GM19043 (cell line): ENCODE results near the gene TYW1.
A peak's percentile ranks its signal among the peaks of the same experiment; 100 is the strongest.
"Not testable (repeated sequence)": the region's sequence is repeated elsewhere in the genome, so short reads cannot be mapped to it uniquely, and the experiment has no call there.

Source experiments
- ATAC-seq: cut with Tn5 transposase; IDR thresholded peaks from one replicate; pipeline ENCODE4 v1.9.1; 2021; ENCODE audit warnings: low read depth; ENCODE audit not compliant: unreplicated experiment

The TYW1 gene

DNA sequence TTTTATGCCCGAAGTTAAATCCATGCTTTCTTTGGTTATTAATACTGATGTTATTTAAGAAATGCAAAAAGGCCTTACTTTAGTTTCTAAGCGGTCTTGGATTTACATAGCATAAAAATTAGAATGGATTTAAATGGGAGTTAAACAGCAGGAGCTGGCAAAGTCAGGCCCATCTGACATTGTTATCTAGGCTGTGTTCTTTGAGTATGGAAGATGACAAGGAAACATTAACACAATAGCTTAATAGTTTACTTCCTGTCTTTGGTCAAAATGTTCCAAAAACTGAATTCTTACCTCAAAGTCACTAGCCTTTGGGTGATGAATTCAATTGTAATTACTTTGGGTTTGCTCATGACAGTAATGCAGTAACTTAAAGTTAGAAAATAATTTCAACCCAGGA lies 123.9 kb downstream of the TYW1 start:
- ATAC-seq, result not testable (repeated sequence)

DNA sequence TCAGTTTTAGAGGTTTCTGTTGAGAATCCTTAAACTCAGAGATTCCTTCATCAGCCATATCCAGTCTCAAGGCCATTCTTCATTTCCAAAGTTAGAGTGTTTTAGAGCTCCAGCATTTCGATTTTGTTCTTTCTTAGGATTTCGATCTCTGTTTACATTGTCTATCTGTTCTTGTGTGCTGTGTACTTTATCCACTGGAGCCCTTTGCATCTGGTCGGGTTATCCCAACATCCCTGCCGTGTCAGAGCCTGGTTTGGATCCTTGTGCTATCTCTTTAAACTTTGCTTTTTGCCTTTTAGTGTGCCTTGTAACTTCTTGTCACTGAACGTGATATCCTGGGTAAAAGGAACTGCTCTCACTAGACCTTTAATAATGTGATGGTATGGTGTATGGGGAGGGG lies 131.6 kb downstream of the TYW1 start:
- not testable (repeated sequence) for ATAC-seq

DNA sequence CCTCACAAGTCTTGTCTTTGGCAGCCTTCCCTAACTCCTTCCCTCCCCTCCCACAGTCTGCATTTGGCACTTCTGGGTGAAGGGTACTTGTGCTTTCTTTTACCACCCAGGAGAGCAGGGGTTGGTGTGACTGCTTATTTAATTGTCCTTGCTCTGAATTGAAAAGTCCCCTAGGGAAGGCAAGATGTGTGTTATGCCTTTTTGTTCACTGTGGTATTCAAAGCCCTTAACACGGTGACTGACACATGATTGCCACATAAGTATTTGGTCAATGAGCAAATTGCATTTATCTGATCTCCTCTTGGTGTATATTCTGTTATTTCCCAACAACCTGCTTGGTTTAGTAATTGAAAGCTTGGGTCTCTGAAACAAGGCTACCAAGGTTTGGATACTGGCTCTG lies 134.1 kb downstream of the TYW1 start:
- ATAC-seq, result not testable (repeated sequence)

DNA sequence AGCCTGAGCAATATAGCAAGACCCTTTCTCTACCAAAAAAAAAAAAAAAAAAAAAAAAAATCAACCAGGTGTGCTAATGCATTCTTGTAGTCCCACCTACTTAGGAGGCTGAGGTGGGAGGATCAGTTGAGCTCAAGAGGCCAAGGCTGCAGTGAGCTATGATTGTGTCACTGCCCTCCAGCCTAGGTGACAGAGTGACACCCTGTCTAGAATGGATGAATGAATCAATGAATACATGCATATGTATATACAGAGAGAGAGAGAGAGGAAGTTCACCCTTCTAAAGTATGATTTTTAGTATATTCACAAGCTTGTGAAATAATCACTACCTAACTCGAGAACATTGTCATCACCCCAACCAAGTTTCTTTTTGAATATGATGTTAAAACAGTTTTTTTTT lies 138.3 kb downstream of the TYW1 start:
- ATAC-seq, result not testable (repeated sequence)

DNA sequence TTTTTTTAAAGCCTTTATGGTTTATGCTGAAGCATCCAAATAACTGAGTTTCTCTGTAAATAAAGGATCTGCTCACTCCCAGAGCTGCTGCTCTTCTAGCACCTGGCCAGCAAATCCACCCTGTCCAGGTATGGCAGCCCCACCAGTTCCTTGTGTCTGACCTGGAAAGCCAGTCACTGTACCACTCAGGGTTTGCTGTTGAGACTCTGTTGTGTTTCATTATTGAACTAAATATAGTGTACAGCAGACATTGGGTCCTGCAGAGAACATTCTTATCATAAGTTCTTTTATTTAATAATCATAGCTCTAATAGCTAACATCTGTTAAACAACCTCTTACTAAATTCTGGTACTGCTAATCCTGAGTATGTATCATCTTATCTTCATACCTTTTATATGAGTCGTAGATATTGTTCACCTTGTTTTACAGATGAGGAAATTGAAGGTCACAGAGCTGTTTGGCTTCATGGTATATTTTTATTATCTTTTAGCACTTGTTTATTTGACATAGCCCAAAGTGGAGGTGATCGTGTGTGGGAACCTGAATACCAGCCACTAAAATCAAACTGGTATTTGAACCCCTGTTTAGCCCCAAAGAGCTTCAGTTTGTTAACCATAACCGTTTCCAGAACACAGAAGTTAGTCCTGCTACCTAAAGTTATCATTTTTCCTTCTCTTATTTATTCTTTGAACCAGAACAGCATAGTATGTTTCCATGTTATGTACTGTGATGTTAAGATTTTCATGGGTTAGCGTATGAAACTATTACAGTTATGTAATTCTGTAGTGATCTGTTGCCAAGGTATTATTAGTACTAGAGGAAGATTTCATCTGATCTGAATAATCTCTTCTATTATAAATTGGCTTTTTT lies 139.2 kb downstream of the TYW1 start:
- ATAC-seq, result not testable (repeated sequence)

DNA sequence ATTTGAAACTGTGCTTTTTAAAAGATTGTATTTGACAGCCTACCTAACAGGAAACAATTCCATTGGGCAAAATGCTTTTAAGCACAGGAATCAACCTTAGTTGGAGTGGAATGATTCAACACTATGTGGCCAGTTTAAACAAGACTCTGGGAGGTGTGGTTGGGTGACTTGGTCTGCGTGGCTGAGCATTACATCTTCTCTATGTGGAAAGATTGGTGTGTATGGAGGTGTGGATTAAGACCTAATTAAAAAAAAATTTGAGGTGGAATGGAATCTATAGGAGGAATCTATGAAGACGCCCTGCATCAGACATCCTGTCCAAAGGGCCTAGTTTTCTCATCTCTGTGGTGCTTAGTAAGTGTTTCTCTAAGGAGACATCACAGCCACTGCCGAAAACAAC lies 140.9 kb downstream of the TYW1 start:
- not testable (repeated sequence) for ATAC-seq

DNA sequence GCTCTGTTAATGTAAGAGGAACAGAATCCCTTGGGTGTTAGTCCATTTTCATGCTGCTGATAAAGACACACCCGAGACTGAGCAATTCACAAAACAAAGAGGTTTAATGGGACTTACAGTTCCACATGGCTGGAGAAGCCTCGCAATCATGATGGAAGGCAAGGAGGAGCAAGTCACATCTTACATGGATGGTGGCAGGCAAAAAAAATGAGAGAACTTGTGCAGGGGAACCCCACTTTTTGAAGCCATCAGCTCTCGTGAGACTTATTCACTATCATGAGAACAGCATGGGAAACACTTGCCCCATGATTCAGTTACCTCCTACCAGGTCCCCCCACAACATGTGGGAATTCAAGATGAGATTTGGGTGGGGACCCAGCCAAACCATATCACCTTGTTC lies 143.2 kb downstream of the TYW1 start:
- not testable (repeated sequence) for ATAC-seq

DNA sequence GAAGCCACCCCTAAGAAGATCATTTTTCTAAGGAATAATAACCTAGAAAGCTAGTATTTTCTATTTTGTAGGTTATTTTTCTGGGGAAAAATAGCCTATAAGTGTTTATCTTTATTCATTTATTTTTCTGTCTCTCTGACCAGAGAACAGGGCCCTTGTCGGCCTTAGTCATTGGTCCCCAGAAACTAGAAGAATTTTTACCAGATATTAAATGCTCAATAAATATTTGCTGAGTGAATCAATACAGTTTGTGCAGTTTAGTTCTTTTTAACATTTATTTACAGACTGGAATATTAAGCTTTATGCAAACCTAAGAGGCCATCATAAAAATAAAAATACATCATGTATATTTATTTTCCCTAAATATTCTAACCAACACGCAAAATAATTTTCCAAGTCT lies 144.4 kb downstream of the TYW1 start:
- not testable (repeated sequence) for ATAC-seq

DNA sequence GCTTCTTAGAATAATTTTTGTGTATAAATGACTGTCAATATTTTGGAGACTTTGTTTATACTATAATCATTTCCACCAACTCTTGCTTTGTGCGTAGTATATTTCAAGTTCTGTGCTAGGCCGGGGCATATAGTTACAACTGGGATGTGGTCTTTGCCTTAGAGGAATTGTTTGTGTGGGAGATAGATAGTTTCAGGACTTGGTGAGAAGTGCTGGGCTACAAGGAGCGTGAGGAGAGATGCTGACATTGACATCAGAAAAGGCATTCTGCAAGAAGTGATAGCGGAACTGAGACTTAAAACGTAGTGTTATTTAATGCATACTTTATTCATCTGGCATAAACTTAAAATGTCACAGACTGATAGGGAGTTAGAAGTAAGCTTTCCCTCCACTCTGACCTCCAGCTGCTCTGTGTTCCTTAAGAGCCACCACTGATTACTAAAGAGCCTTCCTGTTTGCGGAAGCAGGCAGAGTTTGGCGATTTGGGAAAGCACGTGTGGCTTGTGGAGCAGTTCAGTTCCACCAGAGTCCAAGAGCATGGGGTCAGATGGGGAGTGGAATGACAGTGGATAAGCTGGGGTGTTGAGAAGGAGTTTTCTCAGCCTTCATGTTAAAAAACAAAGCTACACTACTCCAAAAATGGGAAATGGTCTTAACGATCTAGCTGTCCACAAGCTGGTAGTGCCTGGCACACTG lies 146.6 kb downstream of the TYW1 start:
- ATAC-seq, result not testable (repeated sequence)

DNA sequence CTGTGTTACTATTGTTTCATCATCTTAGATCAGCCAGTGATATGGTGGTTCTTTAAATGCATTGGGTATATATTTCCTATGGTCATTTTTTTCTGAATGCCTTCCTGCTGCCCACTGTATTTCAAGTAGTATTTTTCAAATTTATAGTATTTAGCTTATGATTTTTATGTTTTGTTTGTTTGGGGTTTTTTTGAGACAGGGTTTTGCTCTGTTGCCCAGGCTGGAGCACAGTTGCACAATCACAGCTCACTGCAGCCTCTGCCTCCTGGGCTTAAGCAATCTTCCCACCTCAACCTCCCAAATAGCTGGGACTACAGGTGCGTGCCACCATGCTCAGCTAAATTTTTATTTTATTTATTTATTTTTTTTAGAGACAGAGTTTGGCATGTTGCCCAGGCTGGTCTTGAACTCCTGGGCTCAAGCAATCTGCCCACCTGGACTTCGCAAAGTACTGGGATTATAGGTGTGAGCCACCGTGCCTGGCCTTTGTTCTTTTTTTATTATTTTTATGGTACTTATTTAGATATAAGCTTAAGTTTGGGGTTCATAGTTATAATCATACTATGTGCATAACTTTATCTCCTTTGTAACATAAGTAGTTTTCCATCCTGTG lies 149.1 kb downstream of the TYW1 start:
- ATAC-seq, result not testable (repeated sequence)

DNA sequence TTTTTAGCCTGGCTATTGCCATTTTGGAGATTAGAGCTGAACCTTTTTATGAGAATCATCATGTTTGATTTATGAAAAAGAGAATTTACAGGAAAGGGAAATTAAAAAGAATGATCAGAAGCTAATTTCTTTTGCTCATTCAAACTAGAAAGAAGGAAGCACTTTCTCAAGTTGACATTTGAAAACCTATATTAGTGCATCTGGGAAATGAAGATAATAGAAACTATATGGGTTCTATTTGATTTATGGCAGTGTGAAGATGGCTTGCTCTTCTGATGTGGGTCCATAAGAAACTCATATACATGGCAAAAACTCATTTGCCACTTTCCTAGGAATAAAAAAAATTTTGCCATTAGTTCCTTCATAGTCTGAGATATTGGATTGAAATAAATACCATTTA lies 152.5 kb downstream of the TYW1 start:
- ATAC-seq, result not testable (repeated sequence)

DNA sequence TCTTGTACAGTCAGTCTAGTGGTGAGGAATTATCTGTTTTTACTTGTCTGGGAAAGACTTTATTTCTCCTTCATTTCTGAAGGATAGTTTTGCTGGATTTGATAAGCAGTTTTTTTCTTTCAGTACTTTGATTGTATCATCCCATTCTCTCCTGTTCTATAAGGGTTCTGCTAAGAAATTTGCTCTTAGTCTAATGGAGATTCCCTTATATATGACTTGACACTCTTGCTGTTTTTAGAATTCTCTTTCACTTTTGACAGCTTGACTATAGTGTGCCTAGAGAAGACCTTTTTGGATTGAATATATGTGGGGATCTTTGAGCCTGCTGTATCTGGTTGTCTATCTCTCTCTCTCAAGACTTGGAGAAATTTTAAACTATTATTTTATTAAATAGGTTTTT lies 157.7 kb downstream of the TYW1 start:
- ATAC-seq, result not testable (repeated sequence)

DNA sequence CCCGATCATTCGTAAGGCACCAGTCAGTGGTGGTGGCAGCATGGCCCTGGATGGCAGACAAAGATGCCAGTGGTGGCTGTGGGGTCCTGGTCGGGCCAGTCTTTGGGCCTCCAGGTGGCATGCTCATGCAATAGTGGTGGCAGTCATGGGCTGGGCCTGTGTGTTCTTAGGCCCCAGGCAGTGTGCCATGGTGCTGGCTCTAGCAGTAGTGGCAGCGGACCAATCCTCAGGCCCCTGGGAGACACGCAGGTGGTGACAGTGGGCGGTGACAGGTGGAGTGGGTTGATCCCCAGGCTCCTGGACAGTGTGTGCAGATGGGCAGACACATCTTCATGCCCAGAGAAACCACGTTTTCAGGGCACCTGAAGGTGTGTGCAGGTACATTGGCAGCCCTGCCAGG lies 159.4 kb downstream of the TYW1 start:
- not testable (repeated sequence) for ATAC-seq

DNA sequence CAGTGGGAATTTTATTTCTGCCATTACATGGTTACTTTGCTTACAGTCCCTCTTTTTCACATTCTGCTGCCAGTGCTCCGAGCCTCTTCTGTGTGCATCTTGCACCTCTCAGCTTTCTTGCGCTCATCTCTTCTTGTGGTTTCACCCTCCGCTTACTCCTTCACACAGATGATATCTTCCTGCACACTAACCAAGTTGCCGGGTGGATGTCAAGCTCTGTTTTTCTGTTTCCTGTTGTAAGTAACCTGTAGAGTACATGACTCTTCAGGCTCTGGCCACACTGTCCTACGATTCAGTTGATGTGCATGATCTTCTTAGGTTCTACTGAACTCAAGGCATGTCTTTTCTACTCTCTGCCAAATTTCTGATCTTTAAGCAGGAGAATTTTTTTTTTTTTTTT lies 166.7 kb downstream of the TYW1 start:
- ATAC-seq, result not testable (repeated sequence)

DNA sequence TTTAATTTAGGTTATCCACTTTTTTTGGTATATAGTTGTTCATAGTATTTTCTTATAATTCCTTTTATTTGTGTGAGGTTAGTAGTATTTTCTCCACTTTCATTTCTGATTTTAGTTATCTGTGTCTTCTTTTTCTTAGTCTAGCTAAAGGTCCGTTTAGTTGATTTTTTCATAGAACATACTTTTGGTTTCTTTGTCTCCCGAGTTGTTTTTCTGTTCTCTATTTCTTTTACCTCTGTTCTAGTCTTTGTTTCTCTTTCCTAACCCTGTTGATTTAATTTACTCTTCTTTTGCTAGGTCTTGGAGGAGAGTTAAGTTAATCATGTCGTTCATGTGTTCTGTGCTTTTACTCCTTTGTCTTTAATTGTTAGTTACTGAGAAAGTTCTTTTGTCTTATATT lies 174.5 kb downstream of the TYW1 start:
- ATAC-seq, result peak; percentile 66

DNA sequence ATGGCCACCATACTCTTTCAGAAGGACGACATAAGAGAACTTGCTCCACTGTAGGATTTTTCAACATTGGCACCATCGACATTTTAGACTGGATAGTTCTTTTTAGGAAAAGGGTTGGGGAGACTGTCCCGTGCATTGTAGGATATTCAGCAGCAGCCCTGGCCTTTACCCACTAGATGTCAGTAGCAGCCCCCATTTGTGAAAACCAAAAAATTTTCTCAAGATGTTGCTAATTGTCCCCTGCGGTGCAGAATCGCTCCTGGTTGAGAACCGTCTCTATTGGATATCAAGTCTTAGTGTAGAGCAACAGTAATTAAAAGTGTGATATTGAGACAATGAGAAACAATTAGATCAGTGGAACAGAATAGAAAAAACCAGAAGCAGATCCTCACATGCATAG lies 180.1 kb downstream of the TYW1 start:
- ATAC-seq, result not testable (repeated sequence)

DNA sequence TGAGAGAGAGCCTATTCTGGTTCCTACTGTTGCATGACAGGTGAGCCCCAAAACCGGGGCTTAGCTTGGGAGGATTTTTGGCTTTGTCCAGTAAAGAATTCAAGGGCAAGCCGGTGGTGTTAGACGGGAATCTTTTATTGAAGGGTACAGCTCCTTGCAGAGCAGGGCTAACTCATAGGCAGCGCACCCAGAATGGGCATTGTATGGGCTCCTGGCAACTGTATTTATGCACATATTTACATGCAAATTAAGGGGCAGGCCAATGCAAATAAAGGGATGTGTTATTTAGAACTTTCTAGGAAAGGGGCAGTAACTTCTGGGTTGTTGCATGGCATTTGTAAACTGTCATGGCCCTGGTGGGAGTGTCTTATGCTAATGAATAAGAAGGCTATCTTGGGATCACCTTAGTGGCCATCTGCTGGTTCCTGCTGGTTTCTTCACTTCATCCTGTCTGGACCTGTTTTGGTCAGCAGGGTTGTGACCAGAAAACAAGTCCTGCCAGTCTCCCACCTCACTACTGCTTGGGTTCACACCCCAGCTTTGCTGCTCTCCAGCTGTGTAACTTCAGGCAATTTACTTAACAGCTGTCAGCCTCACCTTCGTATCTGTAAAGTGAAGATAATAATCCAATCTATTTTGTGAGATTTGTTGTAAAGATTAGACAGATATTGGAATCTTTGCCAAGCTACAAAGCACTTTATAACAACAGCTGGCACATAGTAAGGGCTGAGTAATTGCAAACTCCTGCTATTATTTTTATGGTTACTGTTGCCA lies 182.5 kb downstream of the TYW1 start:
- not testable (repeated sequence) for ATAC-seq

DNA sequence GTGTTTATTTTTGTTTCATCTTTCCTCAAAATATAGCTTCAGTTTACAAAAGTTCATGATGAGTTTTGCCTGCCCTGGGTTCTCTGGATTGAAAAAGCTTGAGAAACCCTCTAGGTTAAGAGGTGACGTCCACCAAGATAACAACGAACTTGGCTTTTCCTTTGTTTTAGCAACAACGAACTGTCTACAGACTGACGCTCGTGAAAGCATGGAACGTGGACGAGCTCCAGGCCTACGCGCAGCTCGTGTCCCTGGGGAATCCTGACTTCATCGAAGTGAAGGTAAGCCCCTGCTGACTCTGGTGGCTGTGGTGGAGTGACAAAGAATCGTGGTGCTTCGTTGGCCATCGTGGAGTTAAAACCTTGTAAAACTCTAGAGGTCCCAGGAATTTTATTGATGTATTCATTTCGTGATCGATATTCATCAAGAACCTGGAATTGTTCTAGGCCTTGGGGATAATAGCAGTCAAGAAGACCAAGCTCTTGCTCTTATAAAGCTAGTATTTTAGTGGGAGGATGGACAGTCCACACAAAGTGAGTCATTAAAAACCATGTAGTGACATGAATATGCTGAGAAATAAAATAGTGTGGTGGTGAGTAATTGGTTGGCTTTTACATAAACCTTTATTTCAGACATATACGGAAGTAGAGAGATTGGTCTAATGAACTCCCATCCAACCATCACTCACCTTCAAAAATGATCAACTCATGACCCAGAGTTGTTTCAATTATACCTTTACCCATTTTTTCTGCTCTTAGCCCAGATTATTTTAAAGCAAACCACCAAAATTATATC lies 186.5 kb downstream of the TYW1 start:
- ATAC-seq, result not testable (repeated sequence)

DNA sequence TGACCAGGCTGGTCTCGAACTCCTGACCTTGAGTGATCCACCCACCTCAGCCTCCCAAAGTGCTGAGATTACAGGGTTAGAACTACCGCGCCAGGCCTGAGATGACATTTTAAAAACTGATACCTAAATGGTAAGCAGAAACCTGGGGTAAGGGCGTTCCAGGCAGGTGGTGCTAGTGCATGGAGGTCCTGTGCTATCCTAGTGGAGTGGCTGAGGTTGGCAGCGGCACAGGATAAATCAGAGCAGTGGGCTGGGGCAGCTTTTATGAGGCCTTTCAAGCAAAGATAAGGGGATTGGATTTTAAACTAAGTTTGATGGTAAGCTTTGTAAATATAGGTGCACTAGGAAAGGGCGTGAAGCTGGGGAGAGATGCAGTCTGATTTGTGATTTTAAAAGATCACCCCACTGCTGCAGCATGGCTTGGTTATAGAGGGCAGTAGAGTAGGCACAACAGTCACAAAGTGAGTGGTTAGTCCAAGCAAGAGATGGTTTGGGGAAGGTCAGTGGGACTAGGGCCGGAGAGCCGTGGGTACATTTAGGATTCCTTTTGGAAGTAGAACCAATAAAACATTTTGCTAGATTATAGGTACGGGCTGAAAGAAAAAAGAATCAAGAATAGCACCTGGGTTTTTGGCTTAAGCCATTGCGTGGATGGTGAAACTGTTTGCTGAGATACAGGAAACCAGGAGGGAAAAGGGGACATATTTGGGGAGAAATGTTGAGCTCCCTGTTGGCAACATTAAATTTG lies 188.5 kb downstream of the TYW1 start:
- peak; percentile 50 for ATAC-seq
